Right cardiac atrium (tissue), 5 donors: Measurements from ENCODE around the gene LRRK1. TPM values are rescaled to one million over a fixed set of nuclear protein-coding genes. Genes with fewer than 3 reads are reported as not detected.
A peak's percentile ranks its signal among the peaks of the same experiment; 100 is the strongest.
"Not testable (repeated sequence)": the region's sequence is repeated elsewhere in the genome, so short reads cannot be mapped to it uniquely, and the experiment has no call there.

Experiments used
- ATAC-seq, 2 donors: fragments of 200-7000 bp; cut with Tn5 transposase; one replicate each; pipeline versions ENCODE4 v1.8.0 to v1.9.1; 2020; ENCODE audit warnings: moderate library complexity in 2 of 2, mild to moderate bottlenecking in 1 of 2
- DNase-seq, 3 donors: peaks; one replicate each; pipeline ENCODE4 v3.0.0-alpha.2; 2020
- H3K27ac ChIP-seq: one replicate; pipeline ENCODE4 v1.5.1; 2013; ENCODE audit warnings: mild to moderate bottlenecking, low read length, control low read depth, moderate library complexity
- H3K27me3 ChIP-seq: one replicate; pipeline ENCODE4 v1.6.1; 2013; ENCODE audit not compliant: control insufficient read depth, insufficient read depth
- H3K4me1 ChIP-seq: one replicate; pipeline ENCODE4 v1.6.1; 2013; ENCODE audit warnings: low read length; ENCODE audit not compliant: control insufficient read depth, insufficient read depth
- H3K4me3 ChIP-seq: one replicate; pipeline ENCODE4 v1.5.1; 2013; ENCODE audit warnings: low read length, control low read depth
- H3K9me3 ChIP-seq: one replicate; pipeline ENCODE4 v1.6.1; 2013; ENCODE audit warnings: low read length; ENCODE audit not compliant: control insufficient read depth
- WGBS: extraction: QIAGEN DNeasy Blood & Tissue Kit; methylation state at CpG from one replicate; pipeline ENCODE4 v1.1.7; 2013; 5-methylcytosine and 5-hydroxymethylcytosine counted together
- intact Hi-C, 4 donors: fragments of 100-400 bp; cut with DNase I; formaldehyde crosslinking; loops; one replicate each; pipeline versions ENCODE4 v1.11.0 to v1.14.0; 2022 to 2023
- polyA plus RNA-seq: library from polyadenylated mRNA; stranded (reverse); fragments of 200-250 nt; gene quantifications from one replicate; pipeline ENCODE4 v1.2.3, GENCODE V29; 2013
- total RNA-seq, 4 donors: library from RNA; stranded (reverse); fragmentation: NEBNext Ultra II Directional; extraction: Animal tissue kit (Norgen Biotek cat#: 25700); gene quantifications; one replicate each; pipeline ENCODE4 v1.2.1, GENCODE V29; 2021
- donor health status: healthy with polysubstance abuse.
- donor health status: DM: no; HTN: yes; CAD: no.
- donor health status: DM: no; HTN: no; CAD: no.
- donor health status: DM: no; HTN: yes; CAD: no; lungs with severe emphysema.
- donor health status: DM: yes; HTN: yes; CAD: no.

The LRRK1 gene
- total and polyA plus RNA-seq, 5 donors = 2.9 to 7.6 (median 5.1) TPM

- peak in 2 of 3 donors; percentile 55 to 68 for DNase-seq
- intact Hi-C loops = loop anchor here in 1 of 4 donors (2.0 kb wide), 1 partner anchor 44 kb away; no protein-coding TSS in a partner anchor
Observed at GRCh38 chr15:101068961-101069653, 149.9 kb downstream of the LRRK1 start.

GRCh38 chr15:101069654-101069973 lies 150.5 kb downstream of the LRRK1 start:
- intact Hi-C loops = loop anchor here in 1 of 4 donors (2.0 kb wide), 1 partner anchor 45 kb away; no protein-coding TSS in a partner anchor
- 64% methylated on average over 4 of the region's 4 CpGs for WGBS

More at GRCh38 chr15:101068961-101069653, 149.9 kb downstream of the LRRK1 start:
- Histone ChIP-seq H3K27me3 (no peaks in the 10 kb centered on the region), H3K4me1 (peaks cover 11% of the 10 kb centered on the region), H3K4me3 (no peak overlapping the region), H3K27ac (peak overlapping the region; percentile 38), H3K9me3 (no peaks in the 10 kb centered on the region)
- ATAC-seq = peak in 1 of 2 donors; percentile 2
- 56% methylated on average over 15 of the region's 15 CpGs for WGBS

GRCh38 chr15:101070024-101070423 lies 150.9 kb downstream of the LRRK1 start:
- H3K27me3 ChIP-seq = no peaks in the 10 kb centered on the region
- DNase-seq (peak in 1 of 3 donors; percentile 43), ATAC-seq (peak in 1 of 2 donors; percentile 5)
- peak overlapping the region; percentile 69 for H3K27ac ChIP-seq
- H3K4me1 ChIP-seq = peaks cover 6% of the 10 kb centered on the region
- intact Hi-C loops = no loop called here
- no peak overlapping the region for H3K4me3 ChIP-seq
- H3K9me3 ChIP-seq = no peaks in the 10 kb centered on the region
- 79% methylated on average over 6 of the region's 6 CpGs for WGBS

More at GRCh38 chr15:101069654-101069973, 150.5 kb downstream of the LRRK1 start:
- Histone ChIP-seq H3K4me3 (no peak overlapping the region), H3K27me3 (no peaks in the 10 kb centered on the region), H3K27ac (no peak overlapping the region), H3K4me1 (peaks cover 6% of the 10 kb centered on the region), H3K9me3 (no peaks in the 10 kb centered on the region)
- no peak for ATAC-seq
- DNase-seq = no peak

GRCh38 chr15:101070502-101071273 lies 151.5 kb downstream of the LRRK1 start:
- no peaks in the 10 kb centered on the region for H3K27me3 ChIP-seq
- H3K27ac ChIP-seq = peak overlapping the region; percentile 69
- 58% methylated on average over 6 of the region's 6 CpGs for WGBS
- H3K4me1 ChIP-seq = peaks cover 6% of the 10 kb centered on the region
- no peaks in the 10 kb centered on the region for H3K9me3 ChIP-seq
- H3K4me3 ChIP-seq = no peak overlapping the region
- DNase-seq (peak in 2 of 3 donors; percentile 59 to 68), ATAC-seq (peak; percentile 74 to 90)
- intact Hi-C loops = no loop called here

GRCh38 chr15:101071651-101072050 lies 152.5 kb downstream of the LRRK1 start:
- intact Hi-C loops = no loop called here
- Histone ChIP-seq H3K4me1 (peaks cover 6% of the 10 kb centered on the region), H3K27me3 (no peaks in the 10 kb centered on the region), H3K4me3 (no peak overlapping the region), H3K27ac (no peak overlapping the region), H3K9me3 (no peaks in the 10 kb centered on the region)
- peak in 1 of 3 donors; percentile 48 for DNase-seq
- no peak for ATAC-seq
- 97% methylated on average over 10 of the region's 10 CpGs for WGBS

- H3K27me3 ChIP-seq, ATAC-seq, H3K4me1 ChIP-seq, H3K4me3 ChIP-seq, H3K9me3 ChIP-seq, intact Hi-C loops, H3K27ac ChIP-seq: not testable (repeated sequence)
- WGBS = 96% methylated on average over 4 of the region's 4 CpGs
- peak in 1 of 3 donors; percentile 22 for DNase-seq
Observed at GRCh38 chr15:101072235-101072634, 153.1 kb downstream of the LRRK1 start.

GRCh38 chr15:101077806-101078668 lies 158.9 kb downstream of the LRRK1 start:
- H3K27ac ChIP-seq, intact Hi-C loops, H3K4me1 ChIP-seq, DNase-seq, H3K9me3 ChIP-seq, H3K4me3 ChIP-seq, H3K27me3 ChIP-seq: not testable (repeated sequence)
- peak in 1 of 2 donors; percentile 33 for ATAC-seq
- 90% methylated on average over 15 of the region's 15 CpGs for WGBS

- no peak overlapping the region for H3K4me3 ChIP-seq
- H3K27me3 ChIP-seq = no peaks in the 10 kb centered on the region
- DNase-seq = peak in 1 of 3 donors; percentile 32
- no peaks in the 10 kb centered on the region for H3K9me3 ChIP-seq
- WGBS = 94% methylated on average over 16 of the region's 16 CpGs
- ATAC-seq = peak in 1 of 2 donors; percentile 34
- no peak overlapping the region for H3K27ac ChIP-seq
- no peaks in the 10 kb centered on the region for H3K4me1 ChIP-seq
- intact Hi-C loops = no loop called here
Observed at GRCh38 chr15:101078669-101079323, 159.6 kb downstream of the LRRK1 start.

- intact Hi-C loops = loop anchor here in 1 of 4 donors (10.0 kb wide), 1 partner anchor 67 kb away; no protein-coding TSS in a partner anchor
- H3K9me3 ChIP-seq = no peaks in the 10 kb centered on the region
- ATAC-seq (no peak), DNase-seq (no peak)
- no peak overlapping the region for H3K27ac ChIP-seq
- WGBS = 97% methylated on average over 9 of the region's 9 CpGs
- no peak overlapping the region for H3K4me3 ChIP-seq
- H3K27me3 ChIP-seq = no peaks in the 10 kb centered on the region
- H3K4me1 ChIP-seq = no peaks in the 10 kb centered on the region
Observed at GRCh38 chr15:101081900-101082299, 162.7 kb downstream of the LRRK1 start.

GRCh38 chr15:101083336-101084045 lies 164.3 kb downstream of the LRRK1 start:
- peak in 1 of 3 donors; percentile 24 for DNase-seq
- Histone ChIP-seq H3K27me3 (no peaks in the 10 kb centered on the region), H3K4me3 (no peak overlapping the region), H3K4me1 (no peaks in the 10 kb centered on the region), H3K27ac (no peak overlapping the region), H3K9me3 (no peaks in the 10 kb centered on the region)
- ATAC-seq = no peak
- intact Hi-C loops = loop anchor here in 1 of 4 donors (10.0 kb wide), 1 partner anchor 69 kb away; no protein-coding TSS in a partner anchor
- WGBS = 68% methylated on average over 11 of the region's 11 CpGs
